ENCODE results near the gene HOGA1. TPM values are rescaled to one million over a fixed set of nuclear protein-coding genes. Genes with fewer than 3 reads are reported as not detected.

HOGA1 gene
- polyA plus RNA-seq, 1 of the 3 experiments (the other 2 are of a cell fraction) = 2.9 TPM

- ChIA-PET CTCF (interaction anchor here (0.8 to 1.6 kb wide), 3 partner anchors 12 to 144 kb away, joined by 3 to 4 read pairs (median 4); no protein-coding TSS in a partner anchor), POLR2A (no interaction called here)
These were observed 19.4 kb upstream of the HOGA1 start for GRCh38 chr10:97564776-97565175.

More at GRCh38 chr10:97564776-97565175, 19.4 kb upstream of the HOGA1 start:
- Histone ChIP-seq H3K9ac (no peak overlapping the region), H3K4me1 (ENCODE audit: control insufficient read depth in 1 of 2, insufficient read depth in 2 of 2, low read depth in 1 of 2, low read length in 1 of 2) (no peaks in the 10 kb centered on the region; a peak in 1 of 4 replicates), H3K4me3 (ENCODE audit: low read depth in 2 of 2, low read length in 1 of 2) (no peak overlapping the region), H4K20me1 (ENCODE audit: insufficient read depth) (no peaks in the 10 kb centered on the region), H3K36me3 (replicated peaks in 1 of 2; ENCODE audit: control insufficient read depth in 1 of 2, insufficient read depth in 2 of 2, low read length in 1 of 2) (peaks cover 0 to 5% of the 10 kb centered on the region in 2 experiments), H3K27me3 (ENCODE audit: insufficient read depth) (no peaks in the 10 kb centered on the region), H3K79me2 (ENCODE audit: insufficient read depth) (0 out of 2 replicates have a peak, but pooled peaks cover 3% of the 10 kb centered on the region), H2AFZ (ENCODE audit: low read depth) (no peak overlapping the region), H3K9me2 (no peaks in the 10 kb centered on the region), H3K27ac (ENCODE audit: low read depth in 2 of 2, low read length in 1 of 2) (no peak overlapping the region), H3F3A (replicated peaks; ENCODE audit: insufficient read depth) (no peaks in the 10 kb centered on the region), H3K4me2 (no peak overlapping the region), H3K9me3 (no peaks in the 10 kb centered on the region)
- no peak for DNase-seq
- WGBS (ENCODE audit: low lambda C conversion rate) = 96% methylated on average over 4 of the region's 4 CpGs
- TF ChIP-seq PBX3 (IDR thresholded peaks at IDR 0.05) (no peak), FOXM1 (IDR thresholded peaks at IDR 0.05; ENCODE audit: low read depth) (no peak), ZBTB33 (IDR thresholded peaks at IDR 0.05; ENCODE audit: borderline replicate concordance, low read depth) (no peak), USF1 (IDR thresholded peaks at IDR 0.05; ENCODE audit: borderline replicate concordance, low read depth) (no peak), MEF2A (IDR thresholded peaks at IDR 0.05; ENCODE audit: borderline replicate concordance, low read depth) (no peak), CTCF (IDR thresholded peaks at IDR 0.05) (no peak), RXRA (IDR thresholded peaks at IDR 0.05; ENCODE audit: borderline replicate concordance, low read depth) (no peak), SIN3A (IDR thresholded peaks at IDR 0.05; ENCODE audit: borderline replicate concordance, low read depth, low read length) (no peak), SMC3 (IDR thresholded peaks at IDR 0.05; ENCODE audit: low read depth, low read length) (no peak), EP300 (IDR thresholded peaks at IDR 0.05; ENCODE audit: borderline replicate concordance in 1 of 2, low read depth in 1 of 2, low read length in 1 of 2) (no peak), REST (IDR thresholded peaks at IDR 0.05; ENCODE audit: low read depth, low read length) (no peak), TAF1 (IDR thresholded peaks at IDR 0.05; ENCODE audit: borderline replicate concordance, low read depth, low read length) (no peak), TCF12 (IDR thresholded peaks at IDR 0.05) (no peak)
